ENCODE measurements around the gene BEX3. TPM values are rescaled to one million over a fixed set of nuclear protein-coding genes. Genes with fewer than 3 reads are reported as not detected.
A peak's percentile ranks its signal among the peaks of the same experiment; 100 is the strongest.

Gene BEX3
- total and polyA plus RNA-seq, 2 experiments from 2014 or later: 1,502 to 2,284 TPM

DNA sequence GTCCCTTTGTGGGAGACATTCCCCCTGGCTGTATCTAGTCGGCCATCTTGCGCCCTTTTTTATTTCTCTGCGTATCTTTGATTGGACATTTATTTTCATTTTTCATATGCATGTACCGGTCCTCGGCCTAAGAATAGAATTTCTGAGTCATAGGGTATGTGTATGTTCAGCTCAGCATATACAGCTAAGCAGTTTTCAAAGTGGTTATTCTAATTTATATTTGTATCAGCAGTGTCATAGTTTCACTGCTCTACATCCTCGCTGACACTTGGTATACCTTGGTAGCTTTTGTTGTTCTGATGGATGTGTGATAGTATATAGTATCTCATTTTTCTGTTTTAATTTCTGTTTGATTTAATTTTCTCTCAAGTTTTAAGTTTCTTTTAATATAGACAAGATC is 38.7 kb downstream of the BEX3 start:
- TF ChIP-seq CTCF (IDR thresholded peaks at IDR 0.05; ENCODE audit: low read depth, low read length): no peak
- H3K4me3 ChIP-seq: no peak overlapping the region
- no peaks in the 10 kb centered on the region for H3K36me3 ChIP-seq
- H3K4me1 ChIP-seq (ENCODE audit: low read depth): no peaks in the 10 kb centered on the region
- DNase-seq (ENCODE audit: low read depth in 1 of 2, low spot score in 1 of 2): no peak
- H3K27me3 ChIP-seq: no peaks in the 10 kb centered on the region
- H3K9me3 ChIP-seq (ENCODE audit: low read depth): no peaks in the 10 kb centered on the region
- H3K27ac ChIP-seq: no peak overlapping the region

GRCh38 chrX:103415528-103415927 is 39.2 kb downstream of the BEX3 start:
- no peaks in the 10 kb centered on the region for H3K27me3 ChIP-seq
- H3K36me3 ChIP-seq: no peaks in the 10 kb centered on the region
- H3K9me3 ChIP-seq (ENCODE audit: low read depth): no peaks in the 10 kb centered on the region
- no peak overlapping the region for H3K4me3 ChIP-seq
- H3K27ac ChIP-seq: no peak overlapping the region
- H3K4me1 ChIP-seq (ENCODE audit: low read depth): no peaks in the 10 kb centered on the region
- no peak for TF ChIP-seq CTCF (IDR thresholded peaks at IDR 0.05; ENCODE audit: low read depth, low read length)
- DNase-seq (ENCODE audit: low read depth in 1 of 2, low spot score in 1 of 2): no peak

- Histone ChIP-seq H3K9me3 (ENCODE audit: low read depth) (no peaks in the 10 kb centered on the region), H3K4me1 (ENCODE audit: low read depth) (no peaks in the 10 kb centered on the region), H3K4me3 (no peak overlapping the region), H3K27me3 (no peaks in the 10 kb centered on the region), H3K36me3 (no peaks in the 10 kb centered on the region), H3K27ac (no peak overlapping the region)
- TF ChIP-seq CTCF (IDR thresholded peaks at IDR 0.05; ENCODE audit: low read depth, low read length): no peak
- no peak for DNase-seq (ENCODE audit: low read depth in 1 of 2, low spot score in 1 of 2)
These were observed 41.0 kb downstream of the BEX3 start for GRCh38 chrX:103417370-103417769.

GRCh38 chrX:103417933-103418332 is 41.6 kb downstream of the BEX3 start:
- Histone ChIP-seq H3K9me3 (ENCODE audit: low read depth) (no peaks in the 10 kb centered on the region), H3K27ac (no peak overlapping the region), H3K4me1 (ENCODE audit: low read depth) (no peaks in the 10 kb centered on the region), H3K4me3 (no peak overlapping the region), H3K36me3 (no peaks in the 10 kb centered on the region), H3K27me3 (no peaks in the 10 kb centered on the region)
- TF ChIP-seq CTCF (IDR thresholded peaks at IDR 0.05; ENCODE audit: low read depth, low read length): no peak
- DNase-seq (ENCODE audit: low read depth in 1 of 2, low spot score in 1 of 2): no peak

GRCh38 chrX:103418811-103419340 is 42.5 kb downstream of the BEX3 start:
- peak in 1 of 2 donors; percentile 24 for DNase-seq (ENCODE audit: low read depth in 1 of 2, low spot score in 1 of 2)
- no peak overlapping the region for H3K4me3 ChIP-seq
- H3K9me3 ChIP-seq (ENCODE audit: low read depth): no peaks in the 10 kb centered on the region
- no peak overlapping the region for H3K27ac ChIP-seq
- H3K4me1 ChIP-seq (ENCODE audit: low read depth): peaks cover 6% of the 10 kb centered on the region
- no peaks in the 10 kb centered on the region for H3K36me3 ChIP-seq
- TF ChIP-seq CTCF (IDR thresholded peaks at IDR 0.05; ENCODE audit: low read depth, low read length): no peak
- H3K27me3 ChIP-seq: no peaks in the 10 kb centered on the region
